AG04449 (cell line): Measurements from ENCODE around the gene ROCK2.

Experiments
- CTCF ChIA-PET: fragments of 350-600 bp; formaldehyde crosslinking; extraction: SDS; loops from one replicate; lab custom pipeline; 2021; ENCODE audit warnings: antibody characterized with exemption; lab: Yijun Ruan, JAX
- POLR2A ChIA-PET: fragments of 400-600, 350-600 bp; formaldehyde crosslinking; extraction: SDS; loops from one replicate; lab custom pipeline; 2020; ENCODE audit warnings: antibody characterized with exemption, inconsistent platforms; lab: Yijun Ruan, JAX
- DNase-seq: peaks from one replicate; pipeline ENCODE4 v3.0.0-alpha.2; 2010; ENCODE audit warnings: low read depth, low spot score
- H3K4me3 ChIP-seq: 2 replicates; pipeline ENCODE4 v1.5.1; 2011; ENCODE audit warnings: low read depth, mild to moderate bottlenecking, control low read depth, low read length
- TF ChIP-seq, protein P1 (sequence below): IDR thresholded peaks from one replicate; pipeline ENCODE4 v1.5.1; 2011; ENCODE audit warnings: mild to moderate bottlenecking, moderate library complexity, low read length, control low read depth, inconsistent platforms; ENCODE audit not compliant: insufficient read depth; ENCODE audit errors: missing control alignments

ROCK2 gene

DNA sequence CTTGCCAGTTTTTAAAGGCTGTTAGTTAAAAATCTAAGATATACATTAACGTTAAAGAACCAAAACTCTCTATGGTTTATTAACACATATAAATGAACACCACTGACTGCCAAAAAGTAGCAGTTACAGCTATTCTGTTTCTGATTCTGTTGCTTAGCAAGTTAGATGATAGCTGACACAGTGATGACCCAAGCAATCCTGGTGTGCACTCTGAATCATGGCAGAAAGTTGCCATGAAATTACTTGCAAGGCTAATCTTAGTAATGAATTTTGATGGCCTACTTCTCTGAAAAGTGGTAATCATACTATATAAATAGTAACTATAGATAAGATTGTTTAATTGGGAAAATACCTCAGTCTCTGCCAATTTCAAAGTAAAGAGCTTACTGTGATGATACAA, 57.7 kb downstream of the ROCK2 start:
- no peak for DNase-seq
- ChIA-PET CTCF (no interaction called here), POLR2A (no interaction called here)
- no peak overlapping the region for H3K4me3 ChIP-seq
- TF ChIP-seq, protein P1, sequence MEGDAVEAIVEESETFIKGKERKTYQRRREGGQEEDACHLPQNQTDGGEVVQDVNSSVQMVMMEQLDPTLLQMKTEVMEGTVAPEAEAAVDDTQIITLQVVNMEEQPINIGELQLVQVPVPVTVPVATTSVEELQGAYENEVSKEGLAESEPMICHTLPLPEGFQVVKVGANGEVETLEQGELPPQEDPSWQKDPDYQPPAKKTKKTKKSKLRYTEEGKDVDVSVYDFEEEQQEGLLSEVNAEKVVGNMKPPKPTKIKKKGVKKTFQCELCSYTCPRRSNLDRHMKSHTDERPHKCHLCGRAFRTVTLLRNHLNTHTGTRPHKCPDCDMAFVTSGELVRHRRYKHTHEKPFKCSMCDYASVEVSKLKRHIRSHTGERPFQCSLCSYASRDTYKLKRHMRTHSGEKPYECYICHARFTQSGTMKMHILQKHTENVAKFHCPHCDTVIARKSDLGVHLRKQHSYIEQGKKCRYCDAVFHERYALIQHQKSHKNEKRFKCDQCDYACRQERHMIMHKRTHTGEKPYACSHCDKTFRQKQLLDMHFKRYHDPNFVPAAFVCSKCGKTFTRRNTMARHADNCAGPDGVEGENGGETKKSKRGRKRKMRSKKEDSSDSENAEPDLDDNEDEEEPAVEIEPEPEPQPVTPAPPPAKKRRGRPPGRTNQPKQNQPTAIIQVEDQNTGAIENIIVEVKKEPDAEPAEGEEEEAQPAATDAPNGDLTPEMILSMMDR = no peak

GRCh38 chr2:11286323-11286722, 58.1 kb downstream of the ROCK2 start:
- TF ChIP-seq, protein P1 = no peak
- ChIA-PET POLR2A (no interaction called here), CTCF (no interaction called here)
- DNase-seq = no peak
- no peak overlapping the region for H3K4me3 ChIP-seq

- no peak overlapping the region for H3K4me3 ChIP-seq
- DNase-seq = no peak
- POLR2A ChIA-PET = no interaction called here
- CTCF ChIA-PET = no interaction called here
- TF ChIP-seq, protein P1 = no peak
Measured at GRCh38 chr2:11285499-11285898, 58.9 kb downstream of the ROCK2 start.

- DNase-seq = no peak
- H3K4me3 ChIP-seq = no peak overlapping the region
- TF ChIP-seq, protein P1 = no peak
- POLR2A ChIA-PET = no interaction called here
- CTCF ChIA-PET = no interaction called here
Measured at GRCh38 chr2:11281186-11281585, 63.2 kb downstream of the ROCK2 start.

DNA sequence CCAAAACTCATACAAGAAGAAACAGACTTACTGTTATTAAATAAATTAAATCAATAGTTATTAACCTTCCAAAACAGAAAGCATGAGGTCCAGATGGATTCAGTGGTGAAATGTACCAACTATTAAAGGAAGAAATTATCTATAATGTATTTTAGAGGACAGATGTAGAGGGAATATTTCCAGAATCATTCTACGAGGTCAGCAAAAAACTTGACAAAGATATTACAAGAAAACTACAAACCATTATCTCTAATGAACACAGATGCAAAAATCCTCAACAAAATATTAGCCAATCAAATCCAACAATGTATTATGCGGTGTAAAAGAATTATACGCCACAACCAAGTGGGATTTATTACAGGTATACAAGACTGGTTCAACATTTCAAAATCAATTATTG, 63.7 kb downstream of the ROCK2 start:
- H3K4me3 ChIP-seq = no peak overlapping the region
- CTCF ChIA-PET = interaction anchor here (0.7 kb wide), 1 partner anchor 13 kb away, joined by 3 read pairs; no protein-coding TSS in a partner anchor
- POLR2A ChIA-PET = no interaction called here
- DNase-seq = no peak
- TF ChIP-seq, protein P1 = no peak

DNA sequence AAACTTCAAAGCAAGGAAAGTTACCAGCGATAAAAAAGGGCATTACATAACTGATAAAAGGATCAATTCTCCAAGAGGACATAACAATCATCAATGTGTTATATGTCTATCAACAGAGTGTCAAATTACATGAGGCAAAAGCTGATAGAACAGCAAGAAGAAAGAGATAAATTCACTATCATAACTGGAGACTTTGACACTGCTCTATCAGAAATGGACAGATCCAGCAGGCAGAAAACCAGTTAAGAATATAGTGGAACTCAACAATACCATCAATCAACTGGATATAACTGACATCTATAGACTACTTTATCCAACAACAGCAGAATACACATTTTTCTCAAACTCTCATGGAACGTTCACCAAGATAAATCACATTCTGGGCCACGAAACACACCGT, 65.0 kb downstream of the ROCK2 start:
- no peak overlapping the region for H3K4me3 ChIP-seq
- TF ChIP-seq, protein P1 = no peak
- ChIA-PET POLR2A (no interaction called here), CTCF (interaction anchor here (1.2 kb wide), 1 partner anchor 39 kb away, joined by 3 read pairs; no protein-coding TSS in a partner anchor)
- no peak for DNase-seq
